Endometrial microvascular endothelial cells (primary cell): ENCODE results near the gene PTPRU. TPM values are rescaled to one million over a fixed set of nuclear protein-coding genes. Genes with fewer than 3 reads are reported as not detected.
"Not testable (repeated sequence)": the region's sequence is repeated elsewhere in the genome, so short reads cannot be mapped to it uniquely, and the experiment has no call there.

Experiments used
- in situ Hi-C: cut with HindIII; loops from 2 replicates; pipeline ENCODE4 v1.10.0; 2017; ENCODE audit warnings: low sequenced_read_pairs, low pct_unique_long_range_greater_than_20kb; ENCODE audit errors: inconsistent ontology term
- total RNA-seq: library from RNA; depleted of rRNA; stranded (reverse); fragments of >200 nt; gene quantifications from one replicate; pipeline ENCODE4 v1.2.3, GENCODE V29; 2015; ENCODE audit errors: inconsistent ontology term

PTPRU gene
- total RNA-seq, 1 donor from 2014 or later = 6.1 TPM

DNA sequence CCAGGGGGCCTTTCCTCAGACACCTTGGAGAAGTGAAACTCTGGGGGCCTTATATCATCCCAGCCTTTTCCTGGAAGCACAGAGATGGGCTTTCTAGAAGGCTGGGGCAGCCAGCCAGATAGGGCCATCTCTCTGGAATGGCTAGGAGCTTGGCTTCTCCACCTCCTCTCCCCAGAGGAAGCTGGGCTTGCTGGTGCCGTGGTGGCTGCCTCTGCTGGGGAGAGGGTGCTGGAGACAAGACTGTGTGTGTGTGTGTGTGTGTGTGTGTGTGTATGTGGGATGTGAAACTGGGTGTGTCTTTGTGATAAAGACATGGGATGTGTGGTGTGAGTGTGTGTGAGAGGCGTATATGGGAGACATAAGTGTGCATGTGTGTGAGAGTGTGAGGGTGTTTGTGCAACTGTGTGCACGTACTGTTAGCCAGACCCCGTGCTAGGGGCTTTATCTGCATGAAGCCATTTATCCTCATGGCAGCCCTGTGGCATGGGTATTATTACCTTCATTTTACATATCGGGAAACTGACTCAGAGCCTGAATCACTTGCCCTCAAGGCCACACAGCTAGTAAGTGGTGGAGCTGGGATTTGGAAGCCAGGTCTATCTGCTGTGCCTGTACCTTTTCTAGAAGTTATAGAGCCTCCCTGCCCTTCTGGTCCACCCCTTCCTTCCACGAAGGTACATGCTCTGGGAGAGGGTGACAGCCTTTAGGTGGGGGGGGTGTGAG lies 44.2 kb downstream of the PTPRU start:
- in situ Hi-C loops = no loop called here

DNA sequence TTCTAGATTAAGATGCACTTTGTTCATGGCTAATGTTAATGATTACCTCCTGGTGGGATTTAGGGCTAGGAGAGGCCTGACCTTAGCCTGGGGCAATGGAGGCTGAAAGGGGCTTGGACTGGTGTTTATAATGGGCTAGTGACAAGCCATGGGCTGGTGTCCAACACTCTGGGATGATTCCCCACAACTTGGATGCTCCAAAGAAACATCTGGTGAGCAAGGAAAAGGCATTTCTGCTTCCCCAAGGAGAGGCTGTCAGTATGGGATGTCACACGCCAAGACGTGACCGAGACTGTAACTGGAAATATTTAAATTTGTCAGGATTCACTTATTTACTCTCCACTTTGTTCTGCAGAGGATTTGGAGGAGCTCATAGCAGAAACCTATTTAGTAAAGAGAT lies 45.2 kb downstream of the PTPRU start:
- in situ Hi-C loops = no loop called here

DNA sequence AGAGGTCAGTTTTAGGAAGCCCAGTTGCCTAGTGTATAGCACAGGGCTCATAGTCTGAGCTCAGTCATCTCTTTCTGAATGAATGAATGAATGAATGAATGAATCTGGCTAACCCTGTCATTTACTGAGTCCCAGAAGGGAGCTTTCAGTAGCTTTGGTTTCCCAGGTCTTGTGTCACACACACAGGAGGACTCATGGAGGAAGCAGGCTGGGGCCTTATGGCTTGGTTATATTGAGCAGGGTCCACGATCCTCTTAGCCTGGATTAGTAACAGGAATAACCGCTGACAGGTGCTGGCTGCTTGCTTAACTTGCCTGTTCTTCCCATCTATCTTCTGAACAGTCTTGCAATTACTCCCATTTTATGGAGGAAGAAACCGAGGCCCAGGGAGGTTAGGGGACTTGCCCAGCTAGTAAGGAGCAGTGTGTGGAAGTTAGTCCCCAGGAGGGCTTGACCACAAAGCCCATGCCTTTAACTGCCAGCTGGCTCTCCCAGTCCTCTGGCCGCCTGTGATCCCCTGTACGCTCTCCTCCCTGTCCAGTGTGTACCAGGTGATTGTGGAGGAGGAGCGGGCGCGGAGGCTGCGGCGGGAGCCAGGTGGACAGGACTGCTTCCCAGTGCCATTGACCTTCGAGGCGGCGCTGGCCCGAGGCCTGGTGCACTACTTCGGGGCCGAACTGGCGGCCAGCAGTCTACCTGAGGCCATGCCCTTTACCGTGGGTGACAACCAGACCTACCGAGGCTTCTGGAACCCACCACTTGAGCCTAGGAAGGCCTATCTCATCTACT lies 46.0 kb downstream of the PTPRU start:
- in situ Hi-C loops = no loop called here

DNA sequence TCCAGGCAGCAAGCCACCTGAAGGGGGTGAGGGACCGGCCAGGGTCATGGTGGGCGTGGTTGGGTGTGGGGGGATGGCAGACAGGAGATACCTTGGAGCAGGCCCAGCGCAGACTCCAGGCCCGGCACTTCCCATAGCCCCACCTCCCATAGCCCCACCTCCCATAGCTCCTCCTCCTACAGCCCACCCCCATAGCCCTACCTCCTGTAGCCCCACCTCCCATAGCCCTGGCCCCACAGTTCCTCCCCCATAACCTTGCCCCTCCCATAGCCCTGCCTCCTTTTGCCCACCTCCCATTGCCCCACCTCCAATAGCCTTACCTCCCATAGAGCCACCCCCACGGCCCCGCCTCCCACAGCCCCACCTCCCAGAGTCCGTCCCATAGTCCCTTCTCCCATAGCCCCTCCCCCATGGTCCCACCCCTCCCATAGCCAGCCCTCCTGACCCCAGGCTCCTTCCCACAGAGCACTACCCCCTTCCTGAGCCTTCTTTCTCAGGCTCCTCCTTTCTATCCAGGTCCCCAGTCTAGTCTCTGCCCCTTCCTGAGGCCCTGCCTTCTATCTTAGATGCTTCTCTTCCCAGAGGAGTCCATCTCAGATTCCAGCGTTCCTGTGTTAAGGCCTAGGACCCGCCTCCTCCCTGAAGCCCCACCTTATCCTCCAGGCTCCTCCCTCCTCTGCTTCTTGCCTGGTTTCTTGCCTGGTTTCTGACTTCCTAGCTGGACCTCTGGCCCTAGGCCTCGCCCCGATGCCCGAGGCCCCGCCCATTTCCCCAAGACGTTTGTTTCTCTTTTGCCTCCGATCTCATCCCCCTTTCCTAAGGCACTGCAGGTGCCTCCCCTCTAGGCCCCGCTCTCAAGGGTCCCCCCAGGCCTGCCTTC lies 46.8 kb downstream of the PTPRU start:
- in situ Hi-C loops = no loop called here

DNA sequence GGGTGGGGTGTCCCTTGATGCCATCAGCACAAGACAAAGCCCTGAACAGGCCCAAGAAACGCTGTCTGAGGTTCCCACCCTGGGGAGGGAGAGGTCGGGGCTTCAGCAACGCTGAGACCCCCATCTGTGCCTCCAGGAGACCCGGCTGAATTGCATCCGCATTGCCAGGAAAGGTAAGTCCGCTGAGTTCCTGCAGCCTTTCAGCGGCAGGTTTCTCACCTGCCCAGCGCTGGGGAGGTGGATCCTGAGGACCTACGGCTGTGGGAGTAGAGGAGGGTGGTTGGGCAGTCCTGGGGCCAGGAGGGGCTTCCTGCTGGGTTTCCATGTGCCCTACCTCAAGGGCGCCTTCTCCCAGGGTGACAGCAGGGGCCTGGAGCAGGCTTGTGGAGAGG lies 47.5 kb downstream of the PTPRU start:
- in situ Hi-C loops = no loop called here

DNA sequence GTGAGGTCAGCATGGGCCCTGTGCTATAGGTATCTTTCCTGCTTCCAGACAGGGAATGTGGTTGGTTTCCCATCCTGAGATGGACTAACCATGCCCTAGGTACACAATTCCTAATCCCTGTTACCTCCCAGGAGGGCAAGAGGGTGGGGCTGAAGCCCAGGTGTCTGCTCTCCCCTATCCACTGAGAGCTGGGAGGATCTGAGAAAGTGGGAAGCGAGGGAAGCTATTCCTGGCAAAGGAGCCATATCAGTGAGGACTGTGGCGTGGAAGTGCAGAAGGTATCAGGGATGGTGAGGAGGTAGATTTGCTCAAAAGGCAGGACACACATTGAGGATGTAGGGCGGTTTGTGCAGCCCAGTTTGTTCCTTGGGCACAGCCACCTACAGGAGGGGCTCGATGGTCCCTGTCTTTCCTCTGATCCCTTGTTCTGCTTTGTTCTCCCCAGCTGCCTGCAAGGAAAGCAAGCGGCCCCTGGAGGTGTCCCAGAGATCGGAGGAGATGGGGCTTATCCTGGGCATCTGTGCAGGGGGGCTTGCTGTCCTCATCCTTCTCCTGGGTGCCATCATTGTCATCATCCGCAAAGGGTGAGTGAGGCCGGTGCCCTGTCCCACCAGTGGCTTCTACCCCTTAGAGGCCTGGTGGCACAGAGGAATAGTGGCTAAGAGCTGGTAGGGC lies 48.1 kb downstream of the PTPRU start:
- in situ Hi-C loops = no loop called here

DNA sequence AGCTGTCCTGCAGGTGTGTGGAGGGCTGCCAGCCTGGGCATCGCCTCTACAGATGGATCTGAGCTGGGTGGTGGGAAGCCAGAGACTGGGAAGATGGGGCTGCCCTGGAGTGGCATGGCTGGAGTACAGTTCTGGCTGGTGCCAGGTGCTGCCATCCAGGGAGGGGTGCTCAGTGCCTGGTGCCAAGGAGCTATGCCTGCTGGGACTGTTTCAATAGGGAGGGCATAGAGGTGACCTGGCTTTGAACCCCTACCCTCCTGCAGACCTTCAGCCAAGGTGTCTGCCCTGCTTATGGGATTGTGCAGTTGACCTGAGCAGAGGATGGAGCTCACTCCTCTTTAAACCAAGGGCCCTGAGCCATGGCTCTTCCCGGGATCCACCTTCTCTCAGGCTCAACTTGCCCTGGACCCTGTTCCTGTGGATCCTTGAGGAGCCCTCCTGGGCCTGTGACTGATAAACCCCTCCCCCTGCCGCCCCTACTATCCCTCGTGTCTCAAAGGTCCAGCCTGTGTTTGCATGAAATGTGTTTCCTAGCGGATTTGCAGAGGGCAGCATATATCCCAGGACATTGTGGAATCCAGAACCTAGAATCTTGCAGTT lies 48.7 kb downstream of the PTPRU start:
- in situ Hi-C loops = no loop called here

DNA sequence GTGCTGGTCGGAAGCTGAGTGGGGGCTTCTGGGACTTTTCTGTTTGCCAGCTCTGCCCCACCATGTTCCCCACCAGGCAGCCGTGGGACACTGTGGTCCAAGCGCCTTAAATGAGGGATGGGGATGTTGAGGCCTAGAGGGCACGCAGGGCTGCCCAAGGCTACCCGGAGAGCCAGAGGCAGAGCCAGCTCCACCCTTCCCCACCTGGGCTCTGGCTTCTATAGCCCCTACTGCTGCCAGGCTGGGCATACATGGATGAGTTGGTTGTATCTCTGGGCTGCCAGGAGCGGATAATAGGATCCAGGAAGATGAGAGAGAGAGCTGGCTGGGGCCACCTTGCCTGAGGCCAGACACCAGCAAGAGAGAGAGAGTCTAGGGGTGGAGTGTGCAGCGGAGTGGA lies 49.4 kb downstream of the PTPRU start:
- in situ Hi-C loops = no loop called here

DNA sequence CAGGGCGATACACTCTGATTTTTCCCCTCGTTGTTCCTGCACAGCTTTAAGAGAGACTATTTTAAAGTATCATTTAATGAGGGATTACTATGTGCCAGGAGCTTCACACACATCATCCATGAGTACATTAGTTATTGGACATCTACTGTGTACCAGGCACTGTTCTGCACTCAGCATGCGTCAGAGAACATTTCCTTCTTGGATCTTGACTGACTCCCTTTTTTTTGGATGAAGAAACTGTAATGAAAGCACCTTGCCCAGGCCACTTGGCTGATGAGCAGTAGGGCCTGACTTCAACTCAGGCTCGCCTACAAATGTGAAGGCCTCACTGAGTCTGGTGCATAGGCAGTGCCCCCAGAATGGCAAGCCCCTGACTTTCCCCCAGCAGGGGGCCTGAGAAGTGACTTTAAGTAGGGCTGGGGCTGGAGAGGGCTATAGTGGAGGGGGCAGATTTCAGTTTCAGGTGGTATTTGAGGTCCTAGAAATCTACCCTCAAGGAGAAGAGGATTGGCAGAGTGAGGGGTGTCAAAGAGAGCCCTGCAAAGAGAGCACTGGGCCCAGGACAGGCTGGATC lies 50.0 kb downstream of the PTPRU start:
- in situ Hi-C loops = no loop called here

DNA sequence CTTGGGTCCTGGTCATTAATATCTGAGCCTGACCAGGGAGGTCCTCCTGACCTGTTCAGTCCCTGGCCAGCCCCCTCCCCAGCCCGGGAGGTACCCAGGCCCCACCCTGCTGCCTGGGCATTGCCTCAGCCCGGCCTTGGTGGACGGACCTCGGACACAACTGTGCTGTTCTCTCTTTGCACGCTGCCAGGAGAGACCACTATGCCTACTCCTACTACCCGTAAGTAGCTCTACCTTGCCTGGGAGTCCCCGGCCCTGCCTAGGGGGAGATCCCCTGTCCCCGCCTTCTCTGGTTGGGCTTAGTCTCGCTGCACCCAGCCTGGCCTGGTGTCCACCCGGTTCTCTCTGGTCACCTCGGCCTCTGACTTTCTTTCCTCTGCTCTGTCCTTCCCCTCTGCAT lies 53.2 kb downstream of the PTPRU start:
- in situ Hi-C loops = no loop called here

DNA sequence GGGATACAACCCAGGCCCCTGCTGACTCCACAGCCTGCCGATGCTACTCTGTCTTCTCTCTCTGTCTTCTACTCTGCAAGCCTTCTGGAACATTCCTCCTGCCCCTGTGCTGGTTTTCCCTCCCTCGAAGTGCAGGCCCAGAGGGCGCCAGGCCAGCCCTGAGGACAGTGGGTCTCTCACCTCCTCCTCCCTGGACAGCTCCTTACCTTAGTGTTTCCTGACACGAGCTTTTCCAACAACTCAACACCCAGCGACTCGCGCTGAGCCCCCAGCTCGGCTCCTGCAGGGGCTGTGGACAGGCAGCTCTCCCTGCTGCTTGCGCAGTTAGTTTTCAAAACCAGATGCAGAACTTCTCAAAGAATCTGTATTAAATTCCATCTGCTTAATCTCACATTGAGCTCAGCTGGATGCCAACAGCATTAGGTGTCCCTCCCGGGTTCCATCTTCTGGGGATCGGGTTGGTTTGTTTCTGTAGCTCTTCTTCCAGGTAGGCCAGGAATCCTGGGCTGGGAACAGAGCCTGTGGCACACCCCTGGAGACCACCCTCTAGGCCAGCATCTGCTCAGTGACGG lies 54.2 kb downstream of the PTPRU start:
- in situ Hi-C loops = no loop called here

DNA sequence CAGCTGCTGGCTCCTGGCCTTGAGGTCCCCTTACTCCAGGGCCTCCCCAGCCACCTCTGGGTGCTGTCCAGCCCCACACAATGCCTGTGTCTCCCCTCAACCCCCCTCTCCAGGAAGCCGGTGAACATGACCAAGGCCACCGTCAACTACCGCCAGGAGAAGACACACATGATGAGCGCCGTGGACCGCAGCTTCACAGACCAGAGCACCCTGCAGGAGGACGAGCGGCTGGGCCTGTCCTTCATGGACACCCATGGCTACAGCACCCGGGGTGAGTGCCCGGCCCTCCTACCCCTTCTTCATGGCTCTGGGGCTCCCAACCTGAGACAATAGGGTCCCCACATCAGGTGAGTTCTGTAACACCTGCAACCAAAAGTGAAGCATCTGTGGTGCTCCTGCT lies 55.4 kb downstream of the PTPRU start:
- in situ Hi-C loops = no loop called here

DNA sequence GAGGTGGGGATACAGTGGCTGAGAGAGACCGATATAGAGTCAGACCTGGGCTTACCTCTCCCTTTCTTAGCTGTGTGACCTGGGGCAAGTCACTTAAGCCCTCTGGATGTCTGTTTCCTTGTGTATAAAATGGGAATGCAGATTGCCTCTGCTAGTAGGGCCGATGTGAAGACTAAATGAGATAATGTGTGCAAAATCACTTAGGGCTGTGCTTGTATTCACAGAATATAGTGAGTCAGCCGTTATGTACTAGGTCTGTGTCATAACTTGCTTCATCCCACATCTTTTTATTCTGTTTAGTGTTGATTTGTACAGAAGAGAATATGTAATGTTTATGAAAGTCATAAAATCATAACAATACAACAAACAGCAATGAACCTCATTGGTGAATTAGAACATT lies 56.0 kb downstream of the PTPRU start:
- in situ Hi-C loops = no loop called here

DNA sequence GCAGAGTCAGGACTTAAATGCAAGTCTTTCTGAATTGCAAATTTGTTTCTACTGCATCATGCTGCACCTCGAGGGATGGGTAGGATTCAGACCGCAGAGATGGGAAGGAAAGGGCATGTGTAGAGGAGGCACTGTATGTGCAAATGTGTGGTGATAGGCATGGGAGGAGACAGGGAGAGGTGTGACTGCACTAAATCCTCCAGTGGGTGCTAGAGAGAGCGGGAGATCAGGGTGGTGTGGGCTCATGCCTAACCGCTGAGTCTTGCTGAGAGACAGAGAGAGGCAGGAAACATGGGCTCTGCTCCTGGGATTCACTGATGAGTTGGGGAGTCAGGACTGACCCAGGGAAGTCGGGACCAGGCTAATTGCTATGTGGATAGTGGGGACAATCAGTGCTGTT lies 61.1 kb downstream of the PTPRU start:
- in situ Hi-C loops = no loop called here

DNA sequence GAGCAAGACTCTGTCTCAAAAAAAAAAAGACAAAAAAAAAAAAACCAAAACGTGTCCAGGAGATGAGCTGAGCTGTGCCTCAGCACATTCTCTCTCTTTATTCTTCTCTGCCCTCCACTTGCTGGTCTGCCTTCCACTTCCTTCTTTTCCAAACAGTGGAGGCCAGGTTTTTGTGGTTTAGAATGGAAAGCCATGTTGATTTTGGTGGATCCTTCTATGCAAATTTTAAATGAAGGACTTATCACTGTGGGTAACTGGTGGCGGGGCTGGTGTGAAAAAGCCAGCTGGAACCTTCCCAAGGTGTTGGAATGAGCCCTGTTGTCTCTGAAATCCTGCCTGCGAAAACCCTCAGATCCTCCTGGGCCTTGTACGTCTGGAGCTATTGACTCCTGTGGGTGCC lies 61.9 kb downstream of the PTPRU start:
- in situ Hi-C loops = no loop called here

DNA sequence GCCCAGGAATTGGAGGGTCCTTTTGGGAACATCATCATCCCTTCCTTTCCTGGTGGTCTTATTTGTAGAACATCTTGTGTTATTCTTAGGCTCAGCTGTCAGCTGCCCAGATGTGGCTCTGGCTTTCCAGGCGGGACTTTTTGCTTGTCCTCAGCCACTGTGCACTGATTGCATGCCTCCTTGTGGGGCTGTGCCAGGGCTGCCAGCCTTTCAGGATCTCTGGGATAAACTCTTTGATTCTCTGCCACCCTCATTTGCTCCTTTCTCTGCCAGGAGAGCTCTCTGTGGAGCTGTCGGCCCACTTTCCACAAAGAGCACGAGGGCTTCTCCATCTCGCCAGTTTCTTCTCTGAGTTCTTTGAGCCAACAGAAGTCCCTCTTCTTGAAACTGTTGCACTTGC lies 63.1 kb downstream of the PTPRU start:
- in situ Hi-C loops = no loop called here

DNA sequence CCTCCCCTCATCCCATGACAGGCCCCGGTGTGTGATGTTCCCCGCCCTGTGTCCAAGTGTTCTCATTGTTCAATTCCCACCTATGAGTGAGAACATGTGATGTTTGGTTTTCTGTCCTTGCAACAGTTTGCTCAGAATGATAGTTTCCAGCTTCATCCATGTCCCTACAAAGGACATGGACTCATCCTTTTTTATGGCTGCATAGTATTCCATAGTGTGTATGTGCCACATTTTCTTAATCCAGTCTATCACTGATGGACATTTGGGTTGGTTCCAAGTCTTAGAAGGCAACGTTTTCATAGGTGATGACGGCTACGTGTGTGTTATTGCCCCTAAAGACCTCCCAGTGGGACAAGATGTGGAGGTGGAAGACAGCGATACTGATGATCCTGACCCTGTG lies 65.4 kb downstream of the PTPRU start:
- in situ Hi-C loops = not testable (repeated sequence)
